GM19238 (cell line): Measurements from ENCODE around the gene CCDC169.

Experiments
- DNase-seq: peaks from one replicate; pipeline ENCODE4 v3.0.0; 2011; ENCODE audit warnings: low spot score; ENCODE audit not compliant: insufficient read length

CCDC169 gene

DNA sequence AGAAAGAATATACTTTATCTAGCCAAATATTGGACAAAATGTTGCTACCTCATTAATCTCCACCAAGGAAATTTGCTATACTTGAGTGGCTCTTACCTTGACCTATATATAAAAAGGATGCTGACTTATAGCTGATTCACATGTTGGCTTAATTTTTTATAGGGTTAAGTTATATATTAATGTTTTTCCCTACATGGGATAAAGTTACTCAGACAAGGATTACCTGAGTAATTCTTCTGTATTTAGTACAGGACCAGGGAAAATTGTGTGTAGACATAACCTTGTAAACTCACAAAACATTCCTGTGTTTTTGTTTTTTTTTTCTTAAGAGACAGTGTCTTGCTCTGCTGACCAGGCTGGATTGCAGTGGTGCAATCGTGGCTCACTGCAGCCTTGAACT lies 52.6 kb downstream of the CCDC169 start:
- DNase-seq = no peak

DNA sequence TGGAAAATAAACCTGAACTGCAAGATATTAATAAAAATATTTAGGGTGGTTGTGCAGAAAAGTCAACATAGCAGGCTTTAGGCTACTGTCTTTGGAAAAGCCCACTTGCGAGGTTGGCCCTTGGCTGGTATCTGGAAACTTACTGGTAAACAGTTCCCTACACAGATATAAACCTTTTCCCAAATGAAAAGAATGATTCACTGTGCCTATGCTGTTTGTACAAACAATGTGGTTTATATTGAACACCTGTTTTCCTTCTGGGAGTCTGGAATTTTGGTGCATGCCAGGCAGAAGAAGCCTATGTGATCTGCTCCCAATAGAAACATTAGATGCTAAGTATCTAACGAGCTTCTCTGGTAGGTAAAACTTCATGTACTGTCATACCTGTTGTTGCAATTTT lies 53.5 kb downstream of the CCDC169 start:
- DNase-seq = no peak

DNA sequence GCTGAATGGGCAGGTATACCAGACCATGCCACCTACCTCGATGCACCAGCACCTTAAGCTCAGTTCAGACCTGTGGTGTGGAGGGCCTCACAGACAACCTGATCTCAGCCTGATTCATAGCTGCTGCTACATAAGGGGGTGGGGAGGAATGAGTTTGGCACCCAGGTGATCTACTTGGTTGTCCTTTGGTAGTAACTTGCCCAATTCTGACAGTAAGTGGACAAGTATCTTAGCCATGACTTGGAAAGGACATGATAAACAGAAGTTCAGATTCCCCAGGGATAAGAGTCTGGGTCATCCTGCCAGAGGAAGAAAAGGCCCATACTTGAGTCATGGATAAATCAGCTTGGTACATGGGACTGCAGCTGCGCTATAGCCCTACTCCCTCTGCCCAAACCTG lies 54.9 kb downstream of the CCDC169 start:
- no peak for DNase-seq

DNA sequence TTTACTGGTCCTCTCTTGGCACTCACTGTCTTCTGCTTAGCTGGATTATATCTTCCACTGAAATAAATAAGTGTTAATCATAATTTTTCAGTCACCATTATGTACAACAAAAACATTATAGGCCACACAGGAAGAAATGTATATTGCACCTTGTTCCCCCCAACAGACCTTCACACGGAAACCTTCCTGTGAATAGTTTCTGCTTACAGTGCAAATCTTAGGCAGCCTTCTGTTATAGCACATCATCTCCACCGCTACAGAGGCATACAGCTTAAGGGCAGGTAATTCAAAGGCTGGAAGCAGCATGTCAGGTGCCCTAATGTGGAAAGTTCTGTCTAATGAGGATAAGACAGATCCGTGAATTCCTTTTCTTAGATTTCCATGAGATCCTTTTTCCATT lies 66.4 kb downstream of the CCDC169 start:
- no peak for DNase-seq

DNA sequence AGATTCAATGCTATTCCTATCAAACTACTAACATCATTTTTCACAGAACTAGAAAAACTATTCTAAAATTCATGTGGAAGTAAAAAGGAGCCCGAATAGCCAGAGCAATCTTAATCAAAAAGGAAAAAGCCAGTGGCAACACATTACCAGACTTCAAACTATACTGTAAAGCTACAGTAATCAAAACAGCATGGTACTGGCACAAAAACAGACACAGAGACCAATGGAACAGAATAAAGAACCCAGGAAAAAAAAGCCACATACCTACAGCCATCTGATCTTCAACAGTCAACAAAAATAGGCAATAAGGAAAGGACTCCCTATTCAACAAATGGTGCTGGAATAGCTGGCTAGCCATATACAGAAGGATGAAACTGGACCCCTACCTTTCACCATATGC lies 72.9 kb downstream of the CCDC169 start:
- no peak for DNase-seq

DNA sequence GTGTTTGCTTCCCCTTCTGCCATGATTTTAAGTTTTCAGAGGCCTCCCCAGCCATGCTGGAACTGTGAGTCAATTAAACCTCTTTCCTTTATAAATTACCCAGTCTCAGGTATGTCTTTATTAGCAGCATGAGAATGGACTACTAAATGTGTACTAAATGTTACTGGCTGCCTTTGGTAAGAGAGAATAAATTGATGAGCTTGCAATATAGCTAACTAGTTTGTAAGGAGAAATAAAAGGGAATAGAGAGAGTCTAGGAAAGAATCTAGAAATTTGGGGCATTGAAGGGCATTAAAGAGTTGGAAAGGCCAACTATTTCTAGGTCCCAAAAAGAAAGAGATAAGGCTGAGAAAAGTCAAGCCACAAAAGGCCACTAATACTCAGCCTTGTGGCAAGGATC lies 77.7 kb downstream of the CCDC169 start:
- no peak for DNase-seq

DNA sequence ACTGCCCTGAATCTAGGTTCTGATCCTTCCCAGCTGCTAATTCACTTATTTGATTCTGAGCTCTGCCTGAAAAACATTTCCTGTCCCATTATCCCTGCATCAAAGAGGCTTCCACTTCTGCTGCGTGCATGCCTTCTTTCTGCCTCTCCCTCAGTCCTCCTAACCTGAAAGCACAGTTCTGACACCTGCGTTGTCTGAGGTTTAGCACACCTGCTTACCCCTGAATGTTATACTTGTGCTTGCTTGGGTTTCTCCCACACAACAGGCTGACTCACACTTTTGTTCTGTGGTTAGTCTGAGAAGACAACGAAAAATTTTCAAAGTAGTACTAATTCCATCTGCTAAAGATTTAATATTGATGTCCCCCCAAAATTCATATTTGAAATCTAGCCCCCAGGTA lies 80.2 kb downstream of the CCDC169 start:
- DNase-seq = no peak

DNA sequence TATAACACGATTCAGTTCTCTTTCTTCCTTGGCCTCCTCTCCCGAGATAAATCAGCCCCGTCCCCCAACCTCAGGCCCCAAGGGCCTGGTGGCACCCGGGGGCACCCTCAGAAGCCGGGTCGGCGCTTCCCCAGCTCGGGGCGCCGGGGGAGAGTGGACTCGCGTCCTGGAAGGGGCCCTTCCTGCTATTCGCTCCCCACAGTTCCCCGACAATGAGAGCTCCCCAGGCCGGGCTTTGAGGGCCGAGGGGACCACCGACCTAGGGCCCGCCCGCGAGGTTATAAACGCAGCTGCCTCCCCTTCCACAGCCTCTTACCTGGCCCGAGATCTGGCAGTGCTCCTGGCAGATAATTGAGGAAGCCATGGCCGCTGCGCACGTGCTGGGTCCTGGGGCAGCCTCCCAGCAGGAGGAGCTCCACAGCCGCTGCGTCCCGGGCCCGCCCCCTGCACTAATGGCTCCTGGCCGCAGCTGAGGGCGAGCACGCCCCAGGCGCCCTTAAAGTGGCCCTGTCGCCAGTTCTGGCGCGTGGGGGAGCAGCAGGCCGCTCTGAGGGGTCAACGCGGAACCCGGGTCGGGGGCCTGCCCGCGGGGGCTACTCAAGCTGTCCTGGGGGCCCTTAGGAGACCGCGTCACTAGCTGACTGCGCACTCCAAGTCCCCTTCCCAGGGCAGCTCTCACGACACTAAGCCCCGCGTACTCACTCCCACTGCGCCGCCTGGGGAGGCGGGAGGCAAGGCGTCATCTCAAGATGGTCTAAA lies 83.3 kb downstream of the CCDC169 start, which contains the start of gene SOHLH2:
SOHLH2 (minus strand) TSS at position 394 of the 759 bp plus-strand sequence; CDS start at position 364, 30 bp downstream.
- DNase-seq = no peak

DNA sequence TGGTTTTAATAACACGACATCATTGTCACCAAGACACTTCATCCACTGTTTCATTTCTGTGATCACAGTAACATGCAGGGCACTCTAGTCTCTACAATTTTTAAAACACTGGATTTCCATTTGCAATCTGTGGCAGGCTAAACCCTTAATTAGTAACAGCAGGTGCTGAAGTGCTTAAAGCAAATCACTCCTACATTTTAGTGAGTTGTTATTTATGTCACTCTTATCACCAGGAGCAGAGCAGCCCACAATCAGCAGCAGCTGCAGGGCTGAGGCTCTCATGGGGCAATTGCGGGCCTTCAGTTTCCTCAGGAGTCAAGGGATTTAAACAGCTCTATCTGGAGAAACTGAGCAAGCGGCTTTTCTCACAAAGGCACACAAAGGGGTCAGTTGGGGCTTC lies 84.8 kb downstream of the CCDC169 start:
- no peak for DNase-seq

DNA sequence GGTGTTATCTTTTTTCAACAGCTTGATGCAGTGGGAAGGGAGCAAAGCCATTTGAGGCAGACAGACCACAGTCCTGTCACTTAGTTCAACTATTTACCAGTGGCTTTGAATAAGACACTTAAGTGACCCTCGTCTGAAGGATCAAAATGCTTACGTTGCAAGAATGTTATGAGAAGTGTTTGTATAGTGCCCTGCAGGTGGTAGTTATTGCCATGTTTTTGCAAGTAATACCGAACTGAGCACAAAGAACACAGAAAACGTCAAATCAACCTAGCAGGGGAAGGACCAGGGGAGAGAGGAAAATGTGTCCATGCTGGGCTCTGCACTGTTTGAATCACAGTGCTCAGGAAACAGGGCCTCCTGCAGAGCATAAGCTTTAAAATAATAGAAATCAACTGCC lies 86.0 kb downstream of the CCDC169 start:
- no peak for DNase-seq

DNA sequence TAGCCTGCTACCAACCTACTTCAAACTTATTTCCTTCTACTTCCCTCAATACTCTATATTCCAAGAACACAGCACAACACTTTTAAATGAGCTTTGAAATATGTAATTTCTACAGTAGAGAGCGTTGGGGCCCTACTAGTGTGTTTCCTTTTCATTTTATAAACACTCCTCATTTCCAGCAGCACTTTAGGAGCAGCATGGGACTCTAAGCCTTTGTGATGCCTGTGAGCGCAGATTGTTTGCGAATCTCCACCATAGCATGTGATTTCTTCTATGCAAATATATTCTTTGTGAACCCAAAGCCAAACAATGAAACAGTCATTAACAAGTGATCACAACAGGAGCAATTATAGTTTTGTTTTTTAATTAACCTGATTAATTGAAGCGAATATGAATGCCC lies 86.9 kb downstream of the CCDC169 start:
- DNase-seq = no peak

DNA sequence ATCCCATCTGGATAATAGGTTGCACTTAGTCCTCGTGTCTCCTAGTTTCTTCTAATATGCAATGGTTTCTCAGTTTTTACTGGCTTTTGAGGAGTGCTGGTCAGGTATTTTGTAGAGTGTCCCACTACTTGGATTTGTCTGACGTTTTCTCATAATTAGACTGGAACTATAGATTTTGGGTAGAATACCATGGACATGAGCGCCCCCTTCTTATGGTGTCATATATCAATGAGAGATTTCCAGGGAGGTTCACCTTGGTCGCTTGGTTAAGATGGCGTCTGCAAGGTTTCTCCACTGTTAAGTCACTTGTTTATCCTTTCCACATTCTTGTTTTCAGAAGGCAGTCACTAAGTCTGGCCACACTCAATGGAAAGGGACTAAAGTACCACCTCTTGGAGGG lies 89.9 kb downstream of the CCDC169 start:
- no peak for DNase-seq

DNA sequence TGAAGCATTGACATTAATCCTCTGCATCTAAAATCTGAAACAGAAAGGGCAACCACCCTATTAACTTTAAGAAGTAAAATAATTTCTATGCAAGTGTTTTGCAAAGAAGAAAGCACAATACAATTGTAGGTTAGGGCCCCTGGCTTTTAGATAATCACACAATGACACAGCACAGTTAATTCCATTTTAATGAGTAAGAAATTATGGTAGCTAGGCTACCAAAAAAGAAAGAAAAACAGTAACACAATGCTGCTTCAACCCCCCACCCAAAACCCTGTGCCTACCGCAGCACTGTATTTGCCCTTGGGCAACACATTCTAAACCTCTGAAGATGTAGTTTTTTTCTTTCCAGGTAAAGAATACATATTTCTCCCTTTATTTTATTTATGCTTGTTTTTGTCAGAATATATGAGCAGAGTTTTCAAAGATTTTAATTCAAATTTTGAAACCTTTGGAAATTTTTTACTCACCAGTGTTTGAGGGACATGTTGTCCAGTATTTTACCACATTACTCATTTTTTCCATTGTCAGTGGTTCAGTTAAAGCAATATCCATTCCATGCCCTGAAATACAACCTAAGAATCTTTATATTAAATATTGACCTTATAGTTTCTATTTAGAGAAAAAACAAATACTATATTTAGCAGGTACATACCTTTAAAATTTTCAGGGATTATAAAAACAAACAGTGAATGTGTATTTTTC lies 104.3 kb downstream of the CCDC169 start:
- DNase-seq = no peak

DNA sequence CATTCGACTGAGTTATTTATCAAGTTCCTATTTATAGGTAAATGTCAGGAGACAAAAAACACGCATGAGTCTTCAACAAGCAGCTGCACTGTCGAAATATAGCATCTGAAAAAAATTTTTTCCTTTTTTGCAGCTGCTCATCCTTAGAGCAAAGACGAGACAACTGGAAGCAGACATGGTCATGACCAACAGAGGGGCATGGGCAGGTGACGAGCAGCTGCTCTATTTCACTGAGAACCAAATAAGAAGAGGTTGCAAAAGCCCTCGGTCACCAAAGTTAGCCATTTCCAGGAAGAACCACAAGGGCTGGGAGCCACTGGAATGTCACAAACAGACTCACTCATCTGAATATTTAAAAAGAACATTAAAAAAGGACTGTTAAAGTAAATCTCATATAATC lies 105.4 kb downstream of the CCDC169 start:
- DNase-seq = no peak

DNA sequence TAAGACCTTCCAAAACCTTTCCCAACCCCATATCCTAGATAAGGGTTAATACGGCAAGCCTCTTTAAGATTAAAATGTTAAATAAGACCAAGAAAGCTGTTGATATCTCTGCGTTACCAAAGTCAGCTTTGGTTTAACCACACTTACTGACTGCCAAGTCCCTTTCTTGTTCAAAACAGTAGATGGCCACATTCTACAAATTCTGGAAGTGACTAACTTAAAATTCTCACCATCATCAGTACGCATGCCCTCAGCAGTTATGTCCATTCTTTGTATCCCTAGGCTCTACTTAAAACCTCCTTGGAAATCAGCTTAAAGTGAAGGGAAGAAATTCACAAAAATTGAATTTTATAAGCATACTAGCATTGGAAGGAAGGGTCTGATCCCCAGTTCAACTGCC lies 106.8 kb downstream of the CCDC169 start:
- no peak for DNase-seq

DNA sequence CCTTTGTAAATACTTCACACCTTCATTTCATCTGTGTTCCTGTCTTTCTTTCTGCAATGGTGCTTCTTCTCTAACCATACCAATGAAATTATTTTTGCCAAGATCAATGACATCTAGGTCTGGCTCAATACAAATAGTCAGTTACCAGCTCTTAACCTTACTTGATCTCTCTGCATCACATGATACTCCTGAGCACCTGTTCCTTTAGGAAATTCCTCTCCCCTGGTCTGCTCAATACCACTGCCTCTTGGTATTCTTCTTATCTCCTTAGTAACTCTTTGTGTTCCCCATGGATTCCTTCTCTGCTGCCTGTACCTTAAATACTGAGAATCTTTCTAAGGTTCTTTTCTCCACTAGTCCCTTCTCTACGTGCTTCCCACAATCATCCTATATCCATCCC lies 109.2 kb downstream of the CCDC169 start:
- DNase-seq = no peak

DNA sequence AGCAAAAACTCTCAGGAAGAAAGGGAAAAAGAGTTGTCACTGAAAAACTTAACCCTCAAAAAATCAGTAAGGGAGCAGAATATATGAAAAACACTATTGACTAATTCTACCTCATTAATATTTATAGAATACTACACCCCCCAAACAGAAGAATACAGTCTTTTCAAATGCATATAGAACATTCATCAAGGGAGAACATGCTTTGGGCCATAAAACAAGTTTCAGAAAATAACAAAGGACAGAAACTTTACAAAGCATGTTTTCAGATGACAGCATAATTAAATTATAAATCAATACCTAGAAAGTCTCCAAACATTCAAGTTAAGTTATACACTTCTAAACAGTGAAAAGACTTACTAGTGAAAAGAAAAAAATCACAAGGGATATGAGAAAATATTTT lies 113.7 kb downstream of the CCDC169 start:
- no peak for DNase-seq
